GM19395 (cell line): Measurements from ENCODE around the gene PLXNA2.

Source experiments
- ATAC-seq: cut with Tn5 transposase; IDR thresholded peaks from one replicate; pipeline ENCODE4 v1.9.1; 2021; ENCODE audit warnings: mild to moderate bottlenecking, moderate library complexity; ENCODE audit not compliant: unreplicated experiment

Gene PLXNA2

DNA sequence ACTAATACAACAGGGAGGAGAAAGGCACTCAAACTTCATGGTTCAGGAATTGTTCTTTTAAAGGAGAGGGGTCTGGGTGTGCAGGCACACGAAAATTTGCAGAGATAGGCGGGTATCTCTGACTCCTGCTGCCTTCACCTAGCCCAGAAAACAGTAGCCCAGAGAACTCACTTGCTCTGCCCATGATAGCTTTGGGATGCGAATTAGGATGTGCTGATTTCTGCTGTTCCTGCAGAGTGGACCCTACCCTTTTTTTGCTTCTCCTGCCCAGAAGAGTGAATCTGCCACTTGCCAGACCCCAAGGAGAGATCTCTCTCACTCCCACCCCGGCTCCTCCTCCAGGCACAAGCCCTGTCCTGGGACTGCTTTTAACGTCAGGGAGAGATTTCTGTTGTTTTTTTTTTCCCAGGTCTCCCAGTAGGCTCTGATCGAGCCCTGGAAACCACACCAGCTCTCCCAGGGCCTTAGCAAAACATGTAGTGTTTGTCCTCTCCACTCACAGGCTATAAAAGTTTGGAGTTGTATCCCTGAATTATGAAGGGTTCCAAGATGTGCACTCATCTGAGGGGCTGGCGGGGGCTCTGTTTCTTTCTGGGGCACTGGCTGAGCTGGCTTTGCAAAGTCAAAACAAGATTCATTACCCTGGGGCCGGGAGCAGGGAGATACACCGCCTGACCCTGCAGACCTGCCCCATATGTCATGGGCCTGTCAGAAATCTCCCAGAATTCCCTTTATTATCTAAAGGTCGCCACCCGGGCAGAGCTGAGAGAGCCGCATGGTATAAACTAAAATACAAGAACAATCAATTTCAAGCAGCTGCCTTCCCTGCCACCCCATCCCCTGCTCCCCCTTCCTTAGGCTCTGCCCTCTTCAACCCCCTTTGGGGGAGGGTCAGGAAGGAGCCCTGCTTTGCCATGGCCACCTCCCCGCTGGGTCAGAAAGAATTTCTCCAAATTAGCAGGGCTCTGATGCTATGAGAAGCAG is 17.9 kb downstream of the PLXNA2 start:
- no peak for ATAC-seq

DNA sequence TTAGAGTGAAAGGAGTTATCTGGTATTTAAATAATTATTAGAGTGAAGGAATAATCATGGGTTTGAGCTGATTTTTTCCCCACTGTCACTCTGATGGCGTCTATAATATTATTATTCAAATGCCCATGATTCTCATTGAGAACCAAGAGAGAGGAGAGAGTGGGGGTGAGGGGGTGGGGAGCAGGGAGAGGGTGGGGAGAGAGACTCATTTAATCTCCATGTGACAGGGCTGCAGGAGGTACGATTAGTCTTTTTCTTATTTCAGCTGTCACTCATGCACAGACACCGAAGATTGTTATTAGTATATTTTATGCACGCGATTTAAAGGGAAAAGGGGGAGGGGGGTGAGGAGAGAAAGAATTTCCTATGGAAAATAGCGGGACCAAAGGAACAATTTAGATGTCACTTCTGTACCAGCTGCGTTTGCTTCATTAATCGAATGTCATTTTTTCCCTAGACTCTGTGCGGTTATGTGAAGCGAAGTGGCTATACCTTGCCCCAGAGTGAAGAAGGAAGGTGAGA is 19.9 kb downstream of the PLXNA2 start:
- ATAC-seq = no peak

DNA sequence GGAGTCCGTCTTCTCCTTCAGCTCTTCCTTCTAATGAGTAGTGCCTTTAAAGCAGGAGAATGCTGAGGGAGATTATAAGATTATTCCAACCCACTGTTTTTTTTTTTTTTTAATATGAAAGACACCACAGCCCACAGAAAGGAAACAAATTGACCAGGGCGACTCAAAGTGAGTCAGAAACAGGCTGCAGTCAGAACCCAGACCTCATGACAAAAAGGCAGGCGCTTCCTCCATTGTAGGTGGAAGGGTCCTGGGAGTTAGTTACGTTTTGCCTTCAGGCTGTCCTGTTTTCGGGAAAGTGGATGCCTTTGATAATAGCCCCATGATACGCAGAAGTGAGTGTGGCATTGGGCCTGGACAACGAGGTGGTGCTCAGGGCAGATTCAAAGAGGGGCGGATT is 21.0 kb downstream of the PLXNA2 start:
- ATAC-seq = no peak

DNA sequence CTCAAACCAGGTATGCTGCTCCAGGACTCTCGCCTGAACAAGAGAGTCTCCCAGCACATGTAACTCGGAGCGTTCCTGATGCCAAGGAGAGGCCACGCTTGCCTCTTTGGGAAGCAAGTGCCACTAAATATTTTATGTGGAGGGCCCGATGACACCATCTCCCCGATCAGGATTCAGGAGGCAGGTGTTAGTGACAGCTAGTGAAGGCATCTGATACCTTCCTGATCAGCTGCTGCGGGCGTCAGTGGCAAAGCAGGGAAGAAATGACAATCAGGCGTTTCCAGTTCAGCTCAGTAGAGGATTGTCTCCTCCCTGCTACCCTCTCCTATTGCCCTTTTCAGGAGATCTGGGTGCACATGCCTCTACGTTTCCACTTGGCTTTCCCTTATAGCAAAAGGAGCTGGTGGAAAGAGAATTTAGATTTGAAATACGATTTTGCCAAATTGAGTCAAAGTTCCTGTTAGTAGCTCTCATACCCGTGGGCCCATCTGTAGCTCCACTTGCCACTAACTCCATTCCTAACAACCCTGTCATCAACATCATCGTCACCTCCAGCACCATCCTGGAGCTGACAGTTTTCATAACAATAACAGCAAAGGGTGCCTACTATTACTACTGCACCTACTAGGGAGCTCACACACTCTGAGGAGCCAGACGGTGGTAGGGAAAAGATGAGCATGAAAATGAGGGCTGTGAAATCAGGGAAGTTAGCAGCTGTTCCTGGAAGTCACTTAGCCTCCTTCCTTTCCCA is 21.6 kb downstream of the PLXNA2 start:
- ATAC-seq = no peak

- ATAC-seq = no peak
These were observed 22.9 kb downstream of the PLXNA2 start for GRCh38 chr1:208221291-208221622.

DNA sequence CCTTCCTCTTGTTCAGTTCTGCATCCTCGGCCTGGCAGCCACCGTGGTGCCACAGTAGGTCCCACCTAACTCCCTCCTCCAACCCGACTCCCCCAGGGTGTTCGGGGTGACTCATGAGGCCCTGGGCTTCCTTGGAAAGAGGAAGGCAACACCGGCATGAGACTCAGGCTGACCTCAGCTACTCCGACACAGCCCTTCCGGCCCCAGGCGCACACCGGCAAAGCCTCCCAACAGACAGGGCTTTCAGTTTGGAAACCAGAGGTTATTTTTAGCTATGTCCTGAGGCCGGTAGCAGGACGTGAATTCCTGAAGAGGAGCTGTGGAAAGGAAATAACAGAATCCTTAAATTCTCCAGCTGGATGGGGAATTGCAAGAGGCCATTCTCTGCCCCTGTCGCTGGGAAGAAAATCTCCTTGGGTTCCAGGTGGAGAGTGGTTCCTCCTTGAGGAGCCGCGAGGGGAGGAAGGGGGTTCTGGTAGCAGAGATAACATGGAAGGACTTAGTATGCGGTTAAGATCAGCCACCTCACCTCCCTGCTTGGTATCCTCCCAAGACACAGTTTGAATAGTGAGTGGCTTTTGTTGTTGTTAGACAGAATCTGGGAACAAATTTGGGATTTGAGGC is 24.4 kb downstream of the PLXNA2 start:
- ATAC-seq = no peak

DNA sequence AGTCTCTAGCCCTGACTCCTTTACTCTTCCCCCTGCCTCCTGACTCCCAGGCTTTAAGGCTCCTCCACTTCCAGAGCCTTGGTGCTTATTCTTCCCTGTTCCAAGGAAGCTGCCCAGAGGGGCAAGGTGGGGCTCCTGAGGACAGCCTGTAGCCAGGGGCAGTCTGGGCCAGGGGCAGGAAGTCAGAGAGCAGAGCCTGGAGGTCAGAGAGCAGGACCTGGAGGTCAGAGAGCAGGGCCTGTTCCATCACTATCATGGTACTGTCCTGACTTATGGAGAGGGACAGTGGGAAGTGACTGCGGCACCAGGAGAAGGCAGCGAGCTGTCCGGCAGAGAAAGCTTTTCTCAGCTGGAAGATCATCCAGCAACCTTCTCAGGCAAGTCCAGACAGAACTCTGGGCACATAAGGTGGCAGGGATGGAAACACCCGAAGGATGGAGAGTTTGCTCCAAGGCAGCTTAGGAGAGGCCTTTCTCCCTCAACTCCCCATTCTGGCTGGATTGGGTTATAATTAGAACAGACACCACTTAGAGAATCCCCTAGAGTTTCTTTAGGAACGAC is 25.0 kb downstream of the PLXNA2 start:
- no peak for ATAC-seq

DNA sequence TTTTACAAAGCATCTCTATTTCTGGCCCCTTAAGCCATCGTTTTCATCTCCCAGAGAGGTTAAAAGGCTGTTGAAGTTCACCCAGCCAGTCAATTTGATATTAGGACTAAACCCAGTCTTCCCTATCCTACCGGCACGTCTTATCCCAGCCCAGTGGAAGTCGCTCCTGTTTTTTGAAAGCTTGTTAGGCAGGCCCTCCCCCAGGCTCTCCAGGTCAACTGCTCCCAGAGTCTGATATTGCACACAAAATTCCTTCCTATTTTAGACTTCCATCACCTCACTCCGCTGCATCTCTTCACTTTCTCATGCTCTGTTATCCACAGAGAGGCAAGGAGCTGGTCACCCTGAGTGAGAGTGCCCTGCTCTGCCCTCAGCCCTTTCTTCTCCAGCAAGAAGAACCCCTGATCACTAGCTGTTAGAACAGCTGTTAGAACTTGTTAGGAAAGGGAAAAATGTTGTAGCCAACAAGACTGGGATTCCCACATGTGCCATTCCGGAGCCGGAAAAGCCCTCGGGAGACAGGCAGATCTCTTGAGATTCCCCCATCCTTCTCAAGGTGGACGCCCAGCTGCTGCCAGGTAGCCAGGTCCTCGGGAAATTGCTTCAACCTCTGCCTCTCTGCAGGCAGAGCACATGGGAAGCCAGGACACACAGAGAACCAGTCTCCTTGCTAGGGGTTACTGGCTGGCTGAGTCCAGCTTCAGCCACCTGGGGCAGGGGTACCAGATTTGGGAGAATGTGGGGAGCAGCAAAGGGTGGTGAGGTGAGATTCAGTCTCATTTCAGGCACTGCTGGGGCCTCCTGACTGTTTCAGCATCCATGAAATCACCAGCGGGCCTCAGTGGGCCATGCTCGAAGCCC is 25.7 kb downstream of the PLXNA2 start:
- ATAC-seq = no peak

GRCh38 chr1:208217781-208218180 is 26.4 kb downstream of the PLXNA2 start:
- no peak for ATAC-seq

GRCh38 chr1:208216806-208217205 is 27.4 kb downstream of the PLXNA2 start:
- ATAC-seq = no peak

DNA sequence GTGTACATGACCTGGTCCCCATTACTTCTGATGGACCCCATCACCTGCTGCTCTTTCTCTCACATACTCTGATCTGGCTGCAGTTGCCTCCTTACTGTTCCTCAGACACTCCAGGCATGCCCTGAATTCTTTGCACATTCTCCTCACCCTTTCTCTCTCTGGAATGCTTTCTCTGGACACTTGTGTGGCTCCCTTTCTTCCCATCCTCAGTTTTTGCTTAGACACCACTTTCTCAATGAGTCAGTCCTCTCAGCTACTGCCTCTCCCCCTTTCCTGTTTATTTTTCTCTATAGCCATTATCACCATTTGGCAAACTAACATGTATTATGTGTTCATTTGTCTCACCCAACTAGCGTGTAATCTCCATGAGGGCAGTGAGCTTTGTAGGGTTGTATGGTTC is 28.1 kb downstream of the PLXNA2 start:
- no peak for ATAC-seq

DNA sequence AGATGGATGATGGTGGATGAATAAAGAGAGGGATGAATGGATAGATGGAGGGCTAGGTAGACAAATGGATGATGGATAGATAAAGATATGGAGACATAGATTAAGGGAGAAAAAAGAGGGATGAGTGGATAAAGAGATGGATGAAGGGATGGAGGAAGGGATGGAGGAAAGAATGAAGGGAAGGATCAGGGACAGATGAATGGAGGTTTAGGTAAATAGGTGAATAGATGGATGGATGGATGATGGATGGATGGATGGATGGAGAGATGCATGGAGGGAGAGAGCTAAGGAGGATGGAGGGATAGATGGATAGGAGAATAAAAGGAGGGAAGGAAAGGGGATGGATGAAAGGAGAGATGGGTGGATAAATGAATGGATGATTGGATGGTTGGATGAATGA is 28.8 kb downstream of the PLXNA2 start:
- ATAC-seq = no peak

DNA sequence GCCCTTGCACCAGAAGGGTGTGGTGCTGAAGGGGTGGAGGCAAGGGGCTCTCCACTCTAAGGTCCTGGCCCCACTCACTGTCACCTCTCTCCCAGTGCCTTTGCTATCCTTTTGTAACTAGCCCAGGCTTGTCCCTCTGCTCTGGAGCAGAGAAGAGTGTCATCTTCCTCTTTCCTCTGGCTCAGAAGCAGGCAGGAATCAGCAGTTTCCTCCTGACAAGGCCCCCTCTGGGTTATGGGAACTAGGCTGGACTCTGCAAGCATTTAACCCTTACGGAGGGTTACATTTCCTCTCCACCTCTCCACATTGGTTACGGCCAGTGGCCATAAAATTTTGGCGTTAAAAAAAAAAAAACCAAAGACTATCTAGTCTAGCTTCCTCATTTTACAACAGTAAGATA is 30.4 kb downstream of the PLXNA2 start:
- ATAC-seq = no peak

- no peak for ATAC-seq
These were observed 31.3 kb downstream of the PLXNA2 start for GRCh38 chr1:208212893-208213292.

DNA sequence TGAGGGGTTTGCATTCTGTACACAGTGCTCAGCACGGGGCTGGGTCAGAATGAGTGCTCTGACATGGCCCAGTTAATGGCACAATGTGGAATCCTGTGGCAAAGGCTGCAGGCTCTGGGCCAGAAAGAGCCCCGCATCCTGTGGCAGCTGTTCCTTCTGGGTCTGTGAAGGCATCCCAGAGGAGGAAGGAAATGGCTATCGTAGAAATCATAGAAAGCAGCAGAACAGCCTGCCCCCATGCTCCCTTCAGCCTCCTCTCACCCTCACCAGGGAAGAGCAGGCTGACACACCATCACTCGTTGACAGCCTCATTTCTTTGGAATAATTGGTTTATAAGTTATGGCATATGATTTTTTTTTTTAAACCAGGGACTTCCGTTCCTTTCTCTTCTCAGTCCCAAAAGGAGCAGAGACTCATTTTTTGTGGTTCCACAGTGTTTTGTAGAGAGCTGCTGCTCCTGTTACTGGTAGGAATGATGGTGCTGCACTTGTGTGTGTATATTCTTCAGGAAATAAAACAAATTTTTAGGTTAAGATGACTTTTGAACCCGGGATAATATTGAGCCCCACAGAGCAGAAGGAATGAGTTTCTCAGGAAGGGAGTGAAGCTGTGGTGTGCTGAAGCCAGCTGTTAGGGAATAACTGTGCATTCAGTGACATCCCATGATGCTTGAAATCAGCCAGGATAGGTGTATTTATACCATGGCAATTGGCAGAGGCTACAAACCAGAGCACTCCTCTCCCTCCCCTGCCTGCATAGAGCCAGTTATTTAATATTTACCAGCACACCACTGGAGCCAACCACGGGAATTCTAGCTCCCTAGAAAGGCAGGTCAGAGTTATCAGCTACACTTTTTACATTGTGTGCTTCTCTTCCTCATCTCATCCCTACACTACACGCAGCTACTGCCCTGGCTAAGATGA is 32.0 kb downstream of the PLXNA2 start:
- no peak for ATAC-seq

DNA sequence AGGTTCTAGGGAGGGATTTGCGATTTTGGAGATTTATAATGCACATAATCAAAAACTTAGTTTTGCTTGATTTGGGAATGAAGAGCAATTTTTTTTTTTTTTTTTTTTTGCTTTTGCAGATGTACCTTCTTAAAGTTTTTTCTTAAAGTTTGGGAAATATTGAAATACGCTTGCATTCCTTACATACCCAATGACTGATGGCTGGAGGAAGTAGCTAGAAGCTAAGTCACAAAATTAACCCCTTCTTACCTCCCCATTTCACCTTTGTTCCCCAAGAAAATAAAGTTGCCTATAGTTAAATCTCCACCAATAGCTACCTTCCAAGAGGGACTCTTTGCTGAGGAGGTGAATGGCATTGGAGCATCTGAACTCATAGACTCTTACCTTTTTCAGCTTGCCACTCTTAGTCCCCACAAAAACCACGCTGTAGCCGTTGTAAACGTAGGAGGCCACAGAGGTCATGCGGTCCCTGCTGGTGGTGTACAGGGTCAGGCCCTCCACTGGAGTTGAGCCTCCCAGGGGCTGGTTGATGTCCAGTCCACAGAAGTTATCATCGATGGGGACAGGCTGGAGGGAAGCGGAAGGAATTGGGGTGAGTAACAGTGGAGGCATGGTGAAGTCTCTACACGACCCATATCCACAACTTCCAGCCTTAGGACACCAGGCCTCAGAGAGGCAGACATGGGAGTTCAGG is 34.1 kb downstream of the PLXNA2 start:
- no peak for ATAC-seq

- no peak for ATAC-seq
These were observed 34.9 kb downstream of the PLXNA2 start for GRCh38 chr1:208209286-208209685.

GRCh38 chr1:208208132-208208487 is 36.1 kb downstream of the PLXNA2 start:
- ATAC-seq = no peak
